SU-DHL-6 (cell line): ENCODE data around the gene ZSWIM2.

Experiments used
- H2AFZ ChIP-seq: fragments of 200-600 bp; sonication (generic); 2 replicates; pipeline ENCODE4 v1.6.1; 2014; ENCODE audit warnings: low read depth, mild to moderate bottlenecking, moderate library complexity, mixed read lengths, antibody characterized with exemption, low read length; ENCODE audit not compliant: severe bottlenecking
- H3F3A ChIP-seq: fragments of 200-600 bp; shearing (Covaris generic); 2 replicates; pipeline ENCODE4 v1.6.0; 2016; ENCODE audit warnings: antibody characterized with exemption, mild to moderate bottlenecking; ENCODE audit not compliant: insufficient read depth
- H3K27ac ChIP-seq: fragments of 200-600 bp; sonication (generic); 2 replicates; pipeline ENCODE4 v1.5.1; 2016; ENCODE audit warnings: low read depth, mild to moderate bottlenecking, low read length, moderate library complexity, mixed read lengths
- H3K27me3 ChIP-seq: fragments of 200-600 bp; sonication (generic), shearing (Covaris generic); 2 replicates; pipeline ENCODE4 v1.6.0; 2014; ENCODE audit warnings: mild to moderate bottlenecking, low read length
- H3K36me3 ChIP-seq: fragments of 200-600 bp; sonication (generic); 2 replicates; pipeline ENCODE4 v1.6.1; 2014; ENCODE audit warnings: mild to moderate bottlenecking, low read length, mixed read lengths
- H3K4me2 ChIP-seq: fragments of 300-600, 200-600 bp; shearing (Covaris generic), sonication (generic); 2 replicates; pipeline ENCODE4 v1.6.0; 2014; ENCODE audit warnings: low read length, low read depth, mild to moderate bottlenecking; ENCODE audit not compliant: poor library complexity, severe bottlenecking
- H3K4me3 ChIP-seq: fragments of 200-600 bp; sonication (generic); 2 replicates; pipeline ENCODE4 v1.5.1; 2014; ENCODE audit warnings: antibody characterized with exemption, low read length, mild to moderate bottlenecking, mixed read lengths; ENCODE audit not compliant: insufficient read depth, poor library complexity, severe bottlenecking
- H3K79me2 ChIP-seq: fragments of 200-600 bp; sonication (generic); 2 replicates; pipeline ENCODE4 v1.6.1; 2014; ENCODE audit warnings: mild to moderate bottlenecking, low read length, moderate library complexity; ENCODE audit not compliant: insufficient read depth
- H3K9ac ChIP-seq: fragments of 200-600 bp; sonication (generic); 2 replicates; pipeline ENCODE4 v1.7.0; 2014; ENCODE audit warnings: mild to moderate bottlenecking, low read length
- H3K9me2 ChIP-seq: fragments of 200-600 bp; sonication (generic); replicated peaks from 2 replicates; pipeline ENCODE4 v1.6.1; 2014; ENCODE audit warnings: low read length; ENCODE audit not compliant: insufficient read depth
- H3K9me3 ChIP-seq: fragments of 200-600 bp; sonication (generic); 2 replicates; pipeline ENCODE4 v1.6.1; 2014; ENCODE audit warnings: low read length, mixed read lengths; ENCODE audit not compliant: insufficient read depth
- H4K20me1 ChIP-seq: fragments of 200-600 bp; sonication (generic); 2 replicates; pipeline ENCODE4 v1.6.1; 2014; ENCODE audit warnings: low read depth, mild to moderate bottlenecking, antibody characterized with exemption, low read length, moderate library complexity, mixed read lengths
- CTCF ChIP-seq: fragments of 200-600 bp; sonication (generic); IDR thresholded peaks from one replicate; pipeline ENCODE4 v1.5.1; 2017; ENCODE audit warnings: antibody characterized with exemption, mild to moderate bottlenecking, low read length, moderate library complexity; ENCODE audit not compliant: insufficient read depth, poor library complexity, severe bottlenecking
- EZH2phosphoT487 ChIP-seq: fragments of 200-600 bp; sonication (generic), shearing (Covaris generic); conservative IDR thresholded peaks from 2 replicates; pipeline ENCODE4 v1.6.1; 2018; ENCODE audit warnings: mild to moderate bottlenecking, antibody characterized with exemption, low read length, moderate library complexity, mixed read lengths

Gene ZSWIM2

GRCh38 chr2:186894478-186894877 is 45.5 kb upstream of the ZSWIM2 start:
- H3K9ac ChIP-seq, result no peak overlapping the region
- no peak overlapping the region for H3K4me3 ChIP-seq
- no peaks in the 10 kb centered on the region for H3K36me3 ChIP-seq
- H3K79me2 ChIP-seq, result no peaks in the 10 kb centered on the region
- H4K20me1 ChIP-seq, result no peaks in the 10 kb centered on the region
- H3K4me2 ChIP-seq, result no peak overlapping the region
- H2AFZ ChIP-seq, result no peak overlapping the region
- TF ChIP-seq EZH2phosphoT487 (no peak), CTCF (no peak)
- H3F3A ChIP-seq, result no peaks in the 10 kb centered on the region
- H3K9me3 ChIP-seq, result no peaks in the 10 kb centered on the region
- H3K27ac ChIP-seq, result no peak overlapping the region
- no peaks in the 10 kb centered on the region for H3K27me3 ChIP-seq
- H3K9me2 ChIP-seq, result no peaks in the 10 kb centered on the region

- H3K4me2 ChIP-seq, result no peak overlapping the region
- no peaks in the 10 kb centered on the region for H4K20me1 ChIP-seq
Observed at GRCh38 chr2:186892821-186893220, 43.9 kb upstream of the ZSWIM2 start.

GRCh38 chr2:186891185-186891621 is 42.2 kb upstream of the ZSWIM2 start:
- no peak overlapping the region for H3K27ac ChIP-seq
- H3K27me3 ChIP-seq, result no peaks in the 10 kb centered on the region
- H3K9me2 ChIP-seq, result no peaks in the 10 kb centered on the region
- no peaks in the 10 kb centered on the region for H3K79me2 ChIP-seq
- no peak overlapping the region for H2AFZ ChIP-seq
- no peak overlapping the region for H3K4me2 ChIP-seq
- no peak for TF ChIP-seq EZH2phosphoT487
- TF ChIP-seq CTCF, result no peak
- no peaks in the 10 kb centered on the region for H3K36me3 ChIP-seq
- H3F3A ChIP-seq, result no peaks in the 10 kb centered on the region
- H4K20me1 ChIP-seq, result no peaks in the 10 kb centered on the region
- H3K9me3 ChIP-seq, result no peaks in the 10 kb centered on the region
- H3K4me3 ChIP-seq, result no peak overlapping the region
- no peak overlapping the region for H3K9ac ChIP-seq

More at GRCh38 chr2:186892821-186893220, 43.9 kb upstream of the ZSWIM2 start:
- Histone ChIP-seq H3K27ac (no peak overlapping the region), H2AFZ (no peak overlapping the region), H3K27me3 (no peaks in the 10 kb centered on the region), H3K79me2 (no peaks in the 10 kb centered on the region), H3K9me2 (no peaks in the 10 kb centered on the region), H3K9me3 (no peaks in the 10 kb centered on the region), H3K36me3 (no peaks in the 10 kb centered on the region), H3K4me3 (no peak overlapping the region), H3F3A (no peaks in the 10 kb centered on the region), H3K9ac (no peak overlapping the region)
- no peak for TF ChIP-seq CTCF
- TF ChIP-seq EZH2phosphoT487, result no peak
